Measurements from ENCODE around the gene NOP16.

Gene NOP16

DNA sequence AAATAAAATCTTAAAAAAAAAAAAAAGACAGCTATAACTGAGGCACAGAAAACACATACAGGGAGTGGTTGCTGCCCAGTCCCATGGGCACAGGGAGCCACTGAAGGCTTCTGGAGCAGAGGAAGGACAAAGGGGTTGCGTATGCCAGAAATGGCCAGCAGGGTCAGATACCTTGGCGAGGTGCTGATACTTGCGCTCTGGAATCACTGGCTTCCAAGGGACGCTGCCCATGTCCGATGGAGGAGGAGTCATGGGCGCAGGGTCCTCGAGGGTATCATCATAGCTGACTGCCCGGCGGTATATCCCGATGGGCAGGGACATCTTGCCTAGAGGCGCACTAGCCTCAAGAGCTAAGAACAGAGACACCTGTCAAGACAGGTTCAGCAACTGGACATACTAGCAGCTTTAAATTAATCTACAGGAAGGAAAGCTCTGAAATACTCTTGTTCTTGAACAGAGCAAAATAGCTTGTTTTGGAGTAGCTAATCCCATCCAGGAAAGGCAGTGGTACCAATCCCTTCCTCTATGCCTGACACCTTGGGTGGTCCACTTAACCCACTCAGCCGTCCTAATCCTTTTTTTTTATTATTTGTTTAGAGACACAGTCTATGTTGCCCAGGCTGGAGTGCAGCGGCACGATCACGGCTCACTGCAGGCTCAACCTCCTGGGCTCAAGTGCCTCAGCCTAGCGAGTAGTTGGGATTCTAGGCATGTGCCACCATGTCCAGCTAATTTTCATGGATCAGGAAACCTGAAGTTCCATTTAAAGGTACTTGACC, 32.8 kb downstream of the NOP16 start:
- DNase-seq: no peak

DNA sequence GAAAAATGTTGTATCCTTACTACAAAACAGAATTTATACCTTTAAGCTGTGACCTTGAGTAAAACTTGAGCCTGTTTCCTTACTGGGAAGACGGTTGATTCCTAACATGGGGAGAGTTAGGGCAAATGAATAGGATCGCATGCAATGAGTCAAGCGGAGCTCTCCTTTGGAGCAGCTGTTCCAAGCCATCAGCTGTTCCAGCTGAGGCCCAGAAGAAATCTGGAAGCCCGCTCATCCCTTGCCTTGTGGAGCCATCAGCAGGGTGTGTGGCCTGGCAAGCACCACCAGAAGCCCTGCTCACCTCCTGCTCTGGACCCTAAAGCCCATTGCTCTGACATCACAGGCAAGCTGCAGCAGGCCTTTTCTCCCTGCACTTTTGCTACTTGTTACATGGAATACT, 34.9 kb downstream of the NOP16 start:
- no peak for DNase-seq

DNA sequence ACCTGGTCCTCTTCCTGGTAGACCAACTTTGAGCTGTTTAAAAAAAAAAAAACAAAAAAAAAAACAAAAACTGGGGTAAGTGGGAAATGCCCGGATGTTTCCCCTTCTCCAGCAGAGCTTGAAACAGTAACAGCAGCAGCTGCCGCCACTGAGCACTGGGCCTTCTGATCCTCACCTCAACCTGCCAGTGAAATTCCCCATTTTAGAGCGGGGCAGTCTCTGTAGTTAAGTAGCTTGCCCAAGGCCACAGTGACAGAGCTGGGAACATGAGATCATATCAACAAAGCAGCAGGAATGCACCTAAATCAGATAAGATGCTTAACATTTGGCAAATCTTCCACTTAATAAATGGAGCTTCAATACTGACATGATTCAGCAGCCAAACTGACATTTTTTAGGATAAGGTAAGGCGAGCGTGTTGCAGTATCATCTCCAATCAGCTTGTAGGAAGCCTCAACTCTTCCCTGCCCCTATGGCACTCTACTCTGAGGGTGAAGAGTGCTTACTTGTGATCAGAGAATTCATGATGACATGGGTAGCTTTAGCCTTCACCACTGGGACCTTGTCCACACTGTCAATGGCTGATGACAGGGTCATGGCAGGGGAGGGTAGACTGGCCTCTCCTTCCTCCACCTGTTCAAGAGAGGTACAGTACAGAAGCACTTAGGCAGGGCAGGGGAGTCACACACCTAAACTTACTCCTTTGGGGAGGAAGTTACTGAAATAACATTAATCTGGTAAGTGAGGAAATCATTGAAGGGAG, 36.1 kb downstream of the NOP16 start:
- no peak for DNase-seq

DNA sequence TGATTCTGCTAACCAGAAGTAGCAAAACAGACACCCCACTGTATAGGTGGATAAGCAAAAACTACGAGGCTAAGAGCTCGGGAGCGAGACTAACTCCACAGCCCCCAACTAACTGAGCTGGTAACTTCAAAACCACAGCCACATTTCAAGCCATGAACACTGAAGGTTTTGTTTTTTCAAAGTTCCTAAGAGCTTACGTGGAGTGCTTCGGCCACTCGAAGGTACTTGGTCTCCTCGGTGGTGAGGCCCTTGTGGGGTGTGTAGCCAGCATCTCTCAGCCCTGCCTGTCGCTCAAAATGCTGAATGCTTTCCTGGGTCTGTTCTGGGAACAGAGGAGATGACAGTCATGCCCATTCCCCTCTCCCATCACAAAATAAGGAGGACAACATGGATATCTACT, 38.0 kb downstream of the NOP16 start:
- no peak for DNase-seq

DNA sequence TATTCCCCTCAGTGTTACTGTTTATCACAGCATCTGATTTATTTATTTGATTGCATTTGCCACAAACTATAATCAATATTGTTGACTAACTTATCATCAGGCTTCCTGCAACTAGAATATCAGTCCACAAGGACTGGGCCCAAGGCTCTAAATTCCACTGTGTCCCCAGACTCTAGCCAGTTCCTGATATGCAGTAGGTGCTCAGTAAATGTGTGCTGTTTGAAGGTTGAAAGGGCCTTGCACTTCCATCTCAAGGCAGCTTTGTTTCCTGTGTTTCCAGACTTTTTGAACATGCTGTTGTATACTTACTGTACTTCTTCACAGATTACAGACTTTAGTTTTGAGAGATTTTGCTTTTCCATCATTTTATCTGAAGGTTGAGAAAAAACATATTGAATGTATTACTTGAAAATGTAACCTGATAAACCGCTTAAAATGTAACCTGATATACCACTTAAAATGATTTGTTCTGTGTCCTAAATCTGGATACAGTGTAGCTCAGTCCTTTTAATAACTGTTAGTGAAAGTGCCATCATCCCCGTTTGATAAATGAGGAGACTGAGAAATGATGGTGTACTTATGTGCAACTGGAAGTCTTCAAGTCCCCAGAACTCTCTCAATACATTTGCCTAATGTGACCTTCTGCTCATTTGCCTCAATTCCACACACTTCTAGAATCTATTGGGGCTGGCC, 45.5 kb downstream of the NOP16 start:
- DNase-seq: no peak

DNA sequence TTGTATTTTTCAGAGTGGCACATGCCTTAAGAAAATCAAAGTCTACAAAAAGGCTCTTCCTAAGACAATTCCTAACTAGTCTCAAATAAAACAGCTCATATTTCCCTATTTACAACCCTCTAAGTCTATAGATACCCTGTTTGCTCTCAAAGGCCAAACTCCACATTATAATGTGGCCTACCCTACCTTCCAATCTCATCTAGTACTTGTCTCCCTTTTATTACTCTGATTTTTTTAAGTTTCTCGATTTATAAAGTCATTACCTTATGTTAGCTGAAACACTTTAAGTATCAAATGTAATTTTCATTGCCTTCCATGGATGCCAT, 46.3 kb downstream of the NOP16 start:
- DNase-seq: no peak

DNA sequence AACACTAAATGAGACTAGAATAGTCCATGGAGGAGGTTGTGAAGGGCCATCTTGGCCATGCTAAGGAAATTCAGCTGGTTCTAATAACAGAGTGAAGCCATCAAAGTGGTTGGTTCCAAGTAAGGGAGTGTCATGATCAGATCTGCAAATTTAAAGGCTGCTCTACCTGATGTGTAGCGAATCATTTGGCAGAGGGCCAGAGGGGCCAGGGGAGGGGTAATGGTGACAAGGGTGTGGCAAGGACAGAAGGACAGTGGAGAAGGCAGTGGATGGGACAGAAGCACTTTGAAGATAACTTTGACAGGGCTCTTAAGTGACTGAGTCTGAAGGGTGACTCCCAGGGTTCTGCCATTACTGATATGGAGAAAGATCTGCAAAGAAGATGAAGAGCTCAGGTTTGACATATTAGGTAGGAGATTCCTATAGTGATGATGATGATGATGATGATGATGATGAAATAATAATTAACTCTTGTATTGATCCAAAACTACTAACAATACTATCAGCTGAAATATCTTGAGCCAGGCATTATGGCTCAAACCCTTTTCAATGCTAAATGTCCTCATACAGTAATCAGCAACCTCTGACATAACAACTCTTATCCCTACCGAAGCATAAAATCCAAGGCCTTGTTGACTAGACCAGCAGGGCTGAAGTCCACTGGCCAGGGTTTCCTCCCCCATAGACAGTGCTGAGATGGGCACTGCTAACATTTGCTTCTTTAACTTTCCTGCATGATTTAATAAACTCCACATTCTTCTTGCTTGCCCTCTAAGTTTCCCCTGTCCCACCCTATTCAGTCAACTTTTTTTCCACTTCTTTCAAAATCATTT, 46.9 kb downstream of the NOP16 start:
- no peak for DNase-seq

DNA sequence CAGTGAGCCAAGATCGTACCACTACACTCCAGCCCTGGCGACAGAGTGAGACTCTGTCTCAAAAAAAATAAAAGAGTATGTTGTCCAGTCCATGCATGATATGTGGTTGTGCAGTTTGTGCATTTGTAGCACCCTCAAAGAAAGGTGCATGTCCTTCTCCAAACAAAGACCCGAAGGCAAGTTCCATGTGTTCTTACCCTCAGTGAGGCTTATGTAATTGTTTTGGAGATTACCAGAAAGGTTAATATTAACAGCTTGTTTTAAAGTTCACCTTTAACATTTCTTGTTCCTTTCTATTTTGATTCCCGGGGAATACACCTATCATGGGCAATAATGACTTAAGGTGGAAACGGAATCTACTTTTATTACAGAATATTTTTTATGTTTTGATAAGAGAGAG, 49.1 kb downstream of the NOP16 start:
- no peak for DNase-seq

DNA sequence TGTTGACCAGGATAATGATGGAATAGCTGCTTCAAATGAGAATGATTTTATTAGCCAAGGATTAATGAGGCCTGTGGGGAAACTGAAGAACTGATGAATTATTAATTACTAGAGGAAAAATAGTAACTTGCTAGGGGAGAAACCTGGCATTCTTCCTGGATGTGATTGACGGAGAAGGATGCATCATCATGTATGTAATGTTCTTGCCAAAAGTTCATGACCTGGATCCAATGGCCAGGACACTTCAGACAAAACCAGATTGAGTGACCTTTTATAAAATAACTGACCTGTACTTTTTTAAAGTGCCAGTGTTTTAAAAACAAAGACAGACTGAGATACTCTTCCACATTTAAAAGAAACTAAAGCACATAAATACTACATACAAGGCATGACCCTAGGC, 50.5 kb downstream of the NOP16 start:
- no peak for DNase-seq

DNA sequence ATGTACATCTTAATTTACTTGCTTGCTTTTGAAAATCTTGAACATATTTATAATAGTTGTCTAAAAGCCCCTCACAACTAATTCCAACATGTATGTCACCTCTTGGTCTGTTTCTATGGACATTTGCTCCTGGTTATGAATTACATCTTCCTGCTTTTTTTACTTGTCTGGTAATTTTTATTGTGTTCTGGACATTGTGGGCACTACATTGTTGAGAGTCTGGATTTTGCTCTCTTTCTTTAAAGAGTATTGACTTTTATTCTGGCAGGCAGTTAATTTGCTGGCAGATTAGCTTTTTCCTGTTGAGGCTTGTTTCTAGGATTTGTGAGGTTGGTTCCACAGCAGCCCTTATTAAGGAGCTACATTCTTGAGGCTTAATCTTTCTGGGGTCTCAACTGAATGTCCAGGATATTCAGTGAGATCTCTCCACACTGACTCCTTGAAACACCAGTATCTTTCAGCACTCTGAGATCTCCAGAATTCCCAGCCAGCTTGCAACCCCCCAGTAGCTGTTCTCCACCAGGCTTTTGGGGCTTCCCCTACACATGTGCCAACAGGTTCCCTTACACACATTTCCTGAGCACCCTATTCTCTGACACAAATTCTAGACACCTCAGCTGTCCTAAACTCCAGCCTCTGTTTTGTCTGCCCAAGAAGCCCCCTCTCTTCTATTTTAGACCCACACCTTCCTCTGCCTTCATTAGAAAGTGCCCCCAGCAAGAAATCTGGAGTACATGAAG, 54.2 kb downstream of the NOP16 start:
- no peak for DNase-seq

Measured in NCI-H69 (cell line).